ENCODE measurements around the gene COL4A1.

The COL4A1 gene

GRCh38 chr13:110194451-110194850 is 112.5 kb downstream of the COL4A1 start:
- no peak for DNase-seq (ENCODE audit: low read depth)

GRCh38 chr13:110193491-110193890 is 113.5 kb downstream of the COL4A1 start:
- DNase-seq (ENCODE audit: low read depth) = no peak

- DNase-seq (ENCODE audit: low read depth) = no peak
Observed at GRCh38 chr13:110192472-110192871, 114.5 kb downstream of the COL4A1 start.

- DNase-seq (ENCODE audit: low read depth) = peak; percentile 2
Observed at GRCh38 chr13:110187641-110188161, 119.3 kb downstream of the COL4A1 start.

GRCh38 chr13:110186231-110186855 is 120.6 kb downstream of the COL4A1 start:
- no peak for DNase-seq (ENCODE audit: low read depth)

GRCh38 chr13:110185696-110186095 is 121.3 kb downstream of the COL4A1 start:
- DNase-seq (ENCODE audit: low read depth) = no peak

GRCh38 chr13:110183910-110184309 is 123.0 kb downstream of the COL4A1 start:
- no peak for DNase-seq (ENCODE audit: low read depth)

- DNase-seq (ENCODE audit: low read depth) = no peak
Observed at GRCh38 chr13:110182461-110182860, 124.5 kb downstream of the COL4A1 start.

- DNase-seq (ENCODE audit: low read depth) = no peak
Observed at GRCh38 chr13:110182003-110182402, 125.0 kb downstream of the COL4A1 start.

- DNase-seq (ENCODE audit: low read depth) = no peak
Observed at GRCh38 chr13:110179857-110180147, 127.2 kb downstream of the COL4A1 start.

GRCh38 chr13:110179116-110179856 is 127.7 kb downstream of the COL4A1 start:
- no peak for DNase-seq (ENCODE audit: low read depth)

GRCh38 chr13:110177790-110178189 is 129.2 kb downstream of the COL4A1 start:
- no peak for DNase-seq (ENCODE audit: low read depth)

- no peak for DNase-seq (ENCODE audit: low read depth)
Observed at GRCh38 chr13:110176431-110176830, 130.5 kb downstream of the COL4A1 start.

- no peak for DNase-seq (ENCODE audit: low read depth)
Observed at GRCh38 chr13:110173247-110173818, 133.6 kb downstream of the COL4A1 start.

GRCh38 chr13:110170882-110171281 is 136.1 kb downstream of the COL4A1 start:
- no peak for DNase-seq (ENCODE audit: low read depth)

GRCh38 chr13:110170020-110170790 is 136.8 kb downstream of the COL4A1 start:
- no peak for DNase-seq (ENCODE audit: low read depth)

- no peak for DNase-seq (ENCODE audit: low read depth)
Observed at GRCh38 chr13:110168999-110169933, 137.7 kb downstream of the COL4A1 start.

GRCh38 chr13:110166598-110166997 is 140.4 kb downstream of the COL4A1 start:
- no peak for DNase-seq (ENCODE audit: low read depth)

- no peak for DNase-seq (ENCODE audit: low read depth)
Observed at GRCh38 chr13:110164706-110165105, 142.3 kb downstream of the COL4A1 start.

GRCh38 chr13:110162866-110163658 is 143.9 kb downstream of the COL4A1 start:
- no peak for DNase-seq (ENCODE audit: low read depth)

GRCh38 chr13:110162053-110162452 is 144.9 kb downstream of the COL4A1 start:
- no peak for DNase-seq (ENCODE audit: low read depth)

Data from HS-5 (cell line).